ENCODE results near the gene PSAPL1.
A peak's percentile ranks its signal among the peaks of the same experiment; 100 is the strongest.

Gene PSAPL1

DNA sequence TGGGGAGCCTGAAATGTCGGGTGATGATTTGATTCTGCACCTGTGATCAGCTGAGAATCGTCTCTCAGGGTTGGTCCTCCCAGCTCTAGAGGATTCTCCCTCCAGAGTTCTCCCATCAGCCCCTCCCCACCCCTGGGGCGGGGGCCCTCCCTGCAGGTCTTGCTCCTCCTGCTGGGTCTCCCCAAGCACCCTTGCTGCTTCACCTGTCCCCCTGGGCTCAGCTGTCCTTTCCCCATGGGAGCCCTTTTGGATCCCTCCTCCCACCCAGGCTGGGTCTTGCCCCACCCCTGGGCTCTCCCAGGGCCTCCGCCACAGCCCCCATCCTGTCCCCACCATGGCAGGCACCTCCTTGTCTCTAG, 22.2 kb downstream of the PSAPL1 start:
- H3K9me3 ChIP-seq (ENCODE audit: control insufficient read depth in 2 of 2, low read length in 2 of 2), result no peaks in the 10 kb centered on the region
- H3K4me1 ChIP-seq (ENCODE audit: control insufficient read depth in 2 of 2, insufficient read depth in 2 of 2, low read length in 2 of 2), result no peaks in the 10 kb centered on the region
- no peaks in the 10 kb centered on the region for H3K36me3 ChIP-seq (ENCODE audit: control insufficient read depth in 2 of 2, insufficient read depth in 2 of 2, low read length in 2 of 2)
- H3K27ac ChIP-seq (ENCODE audit: low read depth in 2 of 2, low read length in 2 of 2), result no peak overlapping the region
- H3K27me3 ChIP-seq (ENCODE audit: control insufficient read depth in 2 of 2, insufficient read depth in 2 of 2, low read length in 2 of 2), result peaks cover 0 to 4% of the 10 kb centered on the region in 2 donors
- no peak overlapping the region for H3K9ac ChIP-seq (ENCODE audit: low read depth in 1 of 2, low read length in 2 of 2)
- no peak overlapping the region for H3K4me3 ChIP-seq (ENCODE audit: low read length in 2 of 2)

DNA sequence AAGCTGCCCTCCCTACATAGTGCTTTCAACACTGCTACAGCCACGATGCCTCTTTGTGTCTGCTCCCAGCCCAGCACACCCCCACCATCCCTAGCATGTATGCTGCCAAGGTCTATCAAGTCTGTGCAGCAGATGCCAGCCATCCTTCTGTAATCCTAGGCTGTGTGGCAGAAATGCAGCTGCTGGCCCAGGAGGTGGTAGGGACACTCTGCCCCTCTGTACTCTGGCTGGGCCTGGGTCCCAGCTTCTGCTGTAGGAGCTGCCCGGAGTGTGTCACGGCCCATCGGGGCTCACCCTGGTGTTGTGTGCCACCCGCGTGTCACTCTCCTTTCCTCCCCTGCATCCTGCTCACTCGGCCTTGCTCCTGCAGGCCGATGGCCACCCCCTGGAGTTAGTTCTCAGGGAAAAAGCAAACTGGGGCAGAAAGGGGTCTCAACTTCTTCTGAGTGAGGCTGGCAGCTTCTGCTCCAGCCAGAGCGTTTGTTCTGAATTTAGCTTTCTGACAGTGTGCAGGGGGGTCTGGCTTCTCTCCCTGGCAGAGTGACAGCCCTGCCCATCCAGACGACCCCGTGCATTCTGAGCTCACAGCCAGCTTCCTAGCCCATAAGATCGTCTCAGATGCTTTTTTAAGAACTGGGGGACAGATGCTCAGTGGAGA, 22.7 kb downstream of the PSAPL1 start:
- H3K27me3 ChIP-seq (ENCODE audit: control insufficient read depth in 2 of 2, insufficient read depth in 2 of 2, low read length in 2 of 2), result peaks cover 0 to 4% of the 10 kb centered on the region in 2 donors
- no peak overlapping the region for H3K27ac ChIP-seq (ENCODE audit: low read depth in 2 of 2, low read length in 2 of 2)
- no peaks in the 10 kb centered on the region for H3K36me3 ChIP-seq (ENCODE audit: control insufficient read depth in 2 of 2, insufficient read depth in 2 of 2, low read length in 2 of 2)
- no peaks in the 10 kb centered on the region for H3K4me1 ChIP-seq (ENCODE audit: control insufficient read depth in 2 of 2, insufficient read depth in 2 of 2, low read length in 2 of 2)
- no peak overlapping the region for H3K4me3 ChIP-seq (ENCODE audit: low read length in 2 of 2)
- no peak overlapping the region for H3K9ac ChIP-seq (ENCODE audit: low read depth in 1 of 2, low read length in 2 of 2)
- no peaks in the 10 kb centered on the region for H3K9me3 ChIP-seq (ENCODE audit: control insufficient read depth in 2 of 2, low read length in 2 of 2)

DNA sequence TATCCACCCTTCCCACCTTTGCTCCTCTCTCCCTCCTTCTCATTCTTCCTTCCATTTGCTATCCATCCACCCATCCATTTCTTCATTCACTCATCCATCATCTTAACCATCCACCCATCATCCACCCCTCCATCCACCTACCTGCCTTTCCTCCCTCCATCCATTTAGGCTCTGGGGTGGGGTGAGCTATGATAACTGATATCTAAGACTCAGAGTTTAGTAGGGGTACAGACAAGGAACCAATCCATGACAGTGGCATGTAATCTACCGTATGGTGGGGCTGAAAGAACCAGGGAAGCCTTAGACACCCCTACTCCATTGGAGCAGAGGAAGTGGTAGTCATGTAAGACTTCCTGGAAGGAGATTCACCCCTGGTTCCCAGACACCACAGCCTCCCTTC, 23.2 kb downstream of the PSAPL1 start:
- H3K9me3 ChIP-seq (ENCODE audit: control insufficient read depth in 2 of 2, low read length in 2 of 2), result no peaks in the 10 kb centered on the region
- H3K9ac ChIP-seq (ENCODE audit: low read depth in 1 of 2, low read length in 2 of 2), result no peak overlapping the region
- H3K27me3 ChIP-seq (ENCODE audit: control insufficient read depth in 2 of 2, insufficient read depth in 2 of 2, low read length in 2 of 2), result peaks cover 0 to 4% of the 10 kb centered on the region in 2 donors
- H3K4me3 ChIP-seq (ENCODE audit: low read length in 2 of 2), result no peak overlapping the region
- no peaks in the 10 kb centered on the region for H3K36me3 ChIP-seq (ENCODE audit: control insufficient read depth in 2 of 2, insufficient read depth in 2 of 2, low read length in 2 of 2)
- no peaks in the 10 kb centered on the region for H3K4me1 ChIP-seq (ENCODE audit: control insufficient read depth in 2 of 2, insufficient read depth in 2 of 2, low read length in 2 of 2)
- H3K27ac ChIP-seq (ENCODE audit: low read depth in 2 of 2, low read length in 2 of 2), result no peak overlapping the region

DNA sequence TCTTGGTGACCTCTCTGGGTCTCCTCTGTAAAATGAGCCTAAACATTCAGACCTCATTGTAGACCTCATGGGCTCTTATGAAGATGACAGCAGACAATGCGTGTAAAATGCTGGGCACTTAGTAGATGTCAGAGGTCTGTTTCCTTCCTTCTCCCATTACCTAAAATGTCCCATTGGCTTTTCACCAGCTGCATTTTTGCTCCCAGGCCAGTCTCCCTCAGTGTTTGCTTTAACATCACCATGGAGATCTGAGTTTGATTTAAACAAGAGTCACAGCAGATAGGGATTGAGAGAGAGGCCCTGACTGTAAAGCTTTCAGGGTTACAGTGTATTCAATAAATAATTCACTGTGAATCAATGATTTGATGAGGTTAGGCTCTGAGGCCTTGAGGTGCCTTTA, 24.3 kb downstream of the PSAPL1 start:
- Histone ChIP-seq H3K9ac (ENCODE audit: low read depth in 1 of 2, low read length in 2 of 2) (no peak overlapping the region), H3K27ac (ENCODE audit: low read depth in 2 of 2, low read length in 2 of 2) (peak overlapping the region in 1 of 2 donors; percentile 52), H3K4me1 (ENCODE audit: control insufficient read depth in 2 of 2, insufficient read depth in 2 of 2, low read length in 2 of 2) (no peaks in the 10 kb centered on the region), H3K36me3 (ENCODE audit: control insufficient read depth in 2 of 2, insufficient read depth in 2 of 2, low read length in 2 of 2) (no peaks in the 10 kb centered on the region), H3K4me3 (ENCODE audit: low read length in 2 of 2) (no peak overlapping the region), H3K9me3 (ENCODE audit: control insufficient read depth in 2 of 2, low read length in 2 of 2) (no peaks in the 10 kb centered on the region), H3K27me3 (ENCODE audit: control insufficient read depth in 2 of 2, insufficient read depth in 2 of 2, low read length in 2 of 2) (peaks cover 0 to 4% of the 10 kb centered on the region in 2 donors)

DNA sequence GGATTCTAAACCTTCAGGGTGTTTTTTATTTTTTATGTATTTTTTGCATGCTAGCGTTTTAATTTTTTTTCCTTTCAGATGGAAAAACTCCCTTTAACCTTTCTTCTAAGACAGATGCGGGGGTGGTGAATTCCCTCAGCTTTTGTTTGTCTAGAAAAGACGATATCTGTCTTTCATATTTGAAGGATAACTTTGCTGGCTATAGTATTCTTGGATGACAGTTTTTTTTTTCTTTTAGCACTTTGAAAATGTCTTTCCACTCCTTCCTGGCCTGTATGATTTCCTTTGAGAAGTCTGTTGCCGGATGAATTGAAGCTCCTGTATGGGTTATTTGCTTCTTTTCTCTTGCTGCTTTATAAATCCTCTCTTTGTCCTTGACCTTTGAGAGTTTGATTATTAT, 26.6 kb downstream of the PSAPL1 start:
- H3K9ac ChIP-seq (ENCODE audit: low read depth in 1 of 2, low read length in 2 of 2), result no peak overlapping the region
- H3K27me3 ChIP-seq (ENCODE audit: control insufficient read depth in 2 of 2, insufficient read depth in 2 of 2, low read length in 2 of 2), result no peaks in the 10 kb centered on the region

DNA sequence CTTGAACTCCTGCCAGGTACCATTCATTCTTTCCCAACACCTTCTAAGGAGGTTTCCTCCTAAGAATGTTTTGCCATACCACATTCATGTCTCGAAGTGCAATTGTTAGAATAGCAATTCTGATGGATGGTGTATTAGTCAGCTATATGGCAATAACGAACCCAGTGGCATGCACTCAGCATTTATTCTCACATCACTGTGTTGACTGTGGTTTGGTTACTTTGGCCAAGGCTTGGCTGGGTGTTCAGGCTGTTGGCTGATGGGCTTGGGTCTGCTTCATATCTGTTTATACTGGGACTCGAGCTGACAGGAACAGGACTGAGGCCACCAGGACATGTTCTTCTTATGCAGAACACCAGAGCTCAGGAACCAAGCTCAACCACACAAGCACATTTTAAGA, 31.7 kb downstream of the PSAPL1 start:
- no peak overlapping the region for H3K27ac ChIP-seq (ENCODE audit: low read depth in 2 of 2, low read length in 2 of 2)

More for the DNA sequence above, 26.6 kb downstream of the PSAPL1 start:
- H3K27ac ChIP-seq (ENCODE audit: low read depth in 2 of 2, low read length in 2 of 2), result no peak overlapping the region
- no peaks in the 10 kb centered on the region for H3K9me3 ChIP-seq (ENCODE audit: control insufficient read depth in 2 of 2, low read length in 2 of 2)
- H3K4me3 ChIP-seq (ENCODE audit: low read length in 2 of 2), result no peak overlapping the region
- H3K36me3 ChIP-seq (ENCODE audit: control insufficient read depth in 2 of 2, insufficient read depth in 2 of 2, low read length in 2 of 2), result no peaks in the 10 kb centered on the region
- H3K4me1 ChIP-seq (ENCODE audit: control insufficient read depth in 2 of 2, insufficient read depth in 2 of 2, low read length in 2 of 2), result no peaks in the 10 kb centered on the region

DNA sequence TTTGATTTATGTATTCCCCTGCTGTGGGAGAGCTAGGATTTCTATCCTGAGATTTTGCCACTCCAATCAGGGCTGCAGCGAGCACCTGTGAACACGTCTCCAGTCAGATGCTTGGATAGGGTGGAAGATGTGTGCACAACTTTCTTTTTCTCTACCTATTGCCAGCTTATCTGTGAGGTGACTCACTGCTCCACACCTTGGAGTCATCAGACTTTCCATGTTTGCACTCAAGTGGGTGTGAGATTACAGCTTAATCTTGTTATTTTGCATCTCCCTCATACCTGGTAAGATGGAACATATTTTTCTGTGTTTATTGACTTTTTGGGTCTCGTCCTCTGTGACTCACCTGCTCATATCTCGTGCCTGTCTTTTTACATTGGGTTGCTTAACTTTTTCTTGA, 32.2 kb downstream of the PSAPL1 start:
- no peak overlapping the region for H3K4me3 ChIP-seq (ENCODE audit: low read length in 2 of 2)
- H3K36me3 ChIP-seq (ENCODE audit: control insufficient read depth in 2 of 2, insufficient read depth in 2 of 2, low read length in 2 of 2), result no peaks in the 10 kb centered on the region
- no peaks in the 10 kb centered on the region for H3K9me3 ChIP-seq (ENCODE audit: control insufficient read depth in 2 of 2, low read length in 2 of 2)
- H3K4me1 ChIP-seq (ENCODE audit: control insufficient read depth in 2 of 2, insufficient read depth in 2 of 2, low read length in 2 of 2), result peaks cover 0 to 2% of the 10 kb centered on the region in 2 donors
- H3K27me3 ChIP-seq (ENCODE audit: control insufficient read depth in 2 of 2, insufficient read depth in 2 of 2, low read length in 2 of 2), result no peaks in the 10 kb centered on the region
- H3K9ac ChIP-seq (ENCODE audit: low read depth in 1 of 2, low read length in 2 of 2), result no peak overlapping the region
- H3K27ac ChIP-seq (ENCODE audit: low read depth in 2 of 2, low read length in 2 of 2), result no peak overlapping the region

More for the DNA sequence above, 31.7 kb downstream of the PSAPL1 start:
- Histone ChIP-seq H3K4me1 (ENCODE audit: control insufficient read depth in 2 of 2, insufficient read depth in 2 of 2, low read length in 2 of 2) (no peaks in the 10 kb centered on the region), H3K4me3 (ENCODE audit: low read length in 2 of 2) (no peak overlapping the region), H3K9me3 (ENCODE audit: control insufficient read depth in 2 of 2, low read length in 2 of 2) (no peaks in the 10 kb centered on the region), H3K36me3 (ENCODE audit: control insufficient read depth in 2 of 2, insufficient read depth in 2 of 2, low read length in 2 of 2) (no peaks in the 10 kb centered on the region), H3K9ac (ENCODE audit: low read depth in 1 of 2, low read length in 2 of 2) (no peak overlapping the region), H3K27me3 (ENCODE audit: control insufficient read depth in 2 of 2, insufficient read depth in 2 of 2, low read length in 2 of 2) (no peaks in the 10 kb centered on the region)

DNA sequence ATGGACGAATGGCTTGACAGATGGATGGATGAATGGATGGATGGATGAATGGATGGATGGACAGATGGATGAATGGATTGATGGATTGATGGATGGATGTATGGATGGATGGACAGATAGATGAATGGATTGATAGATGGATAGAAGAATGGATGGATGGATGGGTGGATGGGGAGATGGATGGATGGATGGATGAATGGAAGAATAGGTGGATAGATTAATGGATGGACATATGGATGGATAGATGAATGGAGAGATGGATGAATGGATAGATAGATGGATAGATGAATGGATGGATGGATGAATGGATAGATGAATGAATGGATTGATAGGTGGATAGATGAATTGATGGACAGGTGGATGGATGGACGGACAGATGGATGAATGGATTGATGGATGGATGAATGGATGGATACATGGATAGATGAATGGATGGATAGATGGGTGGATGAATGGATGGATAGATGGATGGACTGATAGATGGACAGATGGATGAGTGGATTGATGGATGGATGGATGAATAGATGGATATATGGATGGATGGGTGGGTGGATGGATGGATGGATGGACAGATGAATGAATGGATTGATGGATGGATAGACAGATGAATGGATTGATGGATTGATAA, 33.9 kb downstream of the PSAPL1 start:
- peaks cover 0 to 2% of the 10 kb centered on the region in 2 donors for H3K4me1 ChIP-seq (ENCODE audit: control insufficient read depth in 2 of 2, insufficient read depth in 2 of 2, low read length in 2 of 2)
- H3K27ac ChIP-seq (ENCODE audit: low read depth in 2 of 2, low read length in 2 of 2), result no peak overlapping the region
- no peak overlapping the region for H3K9ac ChIP-seq (ENCODE audit: low read depth in 1 of 2, low read length in 2 of 2)
- no peaks in the 10 kb centered on the region for H3K9me3 ChIP-seq (ENCODE audit: control insufficient read depth in 2 of 2, low read length in 2 of 2)
- H3K4me3 ChIP-seq (ENCODE audit: low read length in 2 of 2), result no peak overlapping the region
- no peaks in the 10 kb centered on the region for H3K27me3 ChIP-seq (ENCODE audit: control insufficient read depth in 2 of 2, insufficient read depth in 2 of 2, low read length in 2 of 2)
- H3K36me3 ChIP-seq (ENCODE audit: control insufficient read depth in 2 of 2, insufficient read depth in 2 of 2, low read length in 2 of 2), result no peaks in the 10 kb centered on the region

DNA sequence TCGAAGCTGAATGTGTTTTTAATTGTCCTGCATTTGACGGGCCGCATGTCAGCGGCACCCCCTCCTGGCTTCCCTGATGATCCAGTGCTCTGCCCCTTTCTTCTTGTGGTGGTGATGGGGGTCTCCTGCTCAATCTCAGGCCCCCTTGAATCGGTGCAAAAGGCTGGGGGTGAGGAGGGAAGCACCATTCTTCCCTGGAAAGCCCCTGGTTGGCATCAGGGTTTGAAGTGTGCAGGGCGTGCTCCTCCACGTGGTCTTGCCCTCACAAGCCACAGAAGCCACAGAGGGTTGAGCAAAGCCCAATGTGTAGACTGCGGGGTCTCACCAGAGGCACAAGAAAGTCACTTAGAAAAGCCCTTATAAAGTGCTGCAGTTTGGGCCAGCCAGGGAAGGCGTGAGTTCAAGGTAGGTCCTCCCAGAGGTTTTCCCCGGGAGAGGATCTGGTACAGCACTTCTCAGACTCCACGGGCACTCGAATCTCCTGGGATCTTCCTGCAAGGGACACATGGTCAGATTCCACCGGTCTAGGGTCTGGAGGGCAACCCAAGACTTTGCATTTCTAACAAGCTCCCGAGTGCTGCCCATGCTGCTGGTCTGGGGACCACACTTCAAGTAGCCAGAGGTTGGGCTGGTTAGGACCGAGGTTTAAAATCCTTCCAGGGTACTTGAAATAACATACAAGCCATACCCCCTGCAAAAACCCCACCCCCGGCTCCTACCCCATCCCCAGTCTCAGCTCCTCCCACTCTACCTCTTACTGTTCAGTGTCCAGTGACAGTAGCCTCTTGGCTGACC, 35.1 kb downstream of the PSAPL1 start:
- H3K9me3 ChIP-seq (ENCODE audit: control insufficient read depth in 2 of 2, low read length in 2 of 2), result no peaks in the 10 kb centered on the region
- no peak overlapping the region for H3K9ac ChIP-seq (ENCODE audit: low read depth in 1 of 2, low read length in 2 of 2)
- no peak overlapping the region for H3K4me3 ChIP-seq (ENCODE audit: low read length in 2 of 2)
- no peaks in the 10 kb centered on the region for H3K27me3 ChIP-seq (ENCODE audit: control insufficient read depth in 2 of 2, insufficient read depth in 2 of 2, low read length in 2 of 2)
- H3K27ac ChIP-seq (ENCODE audit: low read depth in 2 of 2, low read length in 2 of 2), result no peak overlapping the region
- no peaks in the 10 kb centered on the region for H3K36me3 ChIP-seq (ENCODE audit: control insufficient read depth in 2 of 2, insufficient read depth in 2 of 2, low read length in 2 of 2)
- peaks cover 0 to 2% of the 10 kb centered on the region in 2 donors for H3K4me1 ChIP-seq (ENCODE audit: control insufficient read depth in 2 of 2, insufficient read depth in 2 of 2, low read length in 2 of 2)

DNA sequence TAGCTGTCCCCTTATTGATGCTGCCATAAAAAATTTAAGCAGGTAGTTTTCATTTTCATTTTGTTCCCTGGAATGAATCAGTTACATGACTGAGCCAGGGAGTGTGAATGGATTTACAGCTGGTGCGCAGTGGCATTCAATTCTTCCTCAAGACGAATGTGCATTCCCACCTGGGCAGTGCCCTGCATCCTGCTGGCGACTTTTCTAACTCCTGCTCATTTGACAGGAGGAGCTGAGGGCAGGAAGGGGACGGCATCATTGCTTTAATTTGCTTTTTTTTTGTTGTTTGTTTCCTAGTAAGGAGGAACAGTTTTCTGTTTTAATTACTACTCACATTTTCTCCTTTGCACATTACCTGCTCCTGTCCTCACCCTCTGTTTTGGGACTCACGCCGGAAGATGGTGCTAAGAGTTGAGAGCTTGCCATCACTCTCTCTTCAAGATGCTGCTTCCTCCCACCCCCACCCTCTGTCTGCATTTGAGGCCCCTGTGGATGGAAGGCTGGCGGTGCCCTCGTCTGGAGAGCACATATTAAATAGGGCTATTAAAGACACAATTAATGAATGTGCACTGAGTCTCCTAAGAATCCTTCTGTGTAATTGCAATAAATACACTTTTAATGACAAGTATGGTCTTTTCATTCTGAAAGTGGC, 35.8 kb downstream of the PSAPL1 start:
- H3K9me3 ChIP-seq (ENCODE audit: control insufficient read depth in 2 of 2, low read length in 2 of 2), result no peaks in the 10 kb centered on the region
- H3K4me3 ChIP-seq (ENCODE audit: low read length in 2 of 2), result no peak overlapping the region
- H3K9ac ChIP-seq (ENCODE audit: low read depth in 1 of 2, low read length in 2 of 2), result no peak overlapping the region
- no peak overlapping the region for H3K27ac ChIP-seq (ENCODE audit: low read depth in 2 of 2, low read length in 2 of 2)
- peaks cover 0 to 2% of the 10 kb centered on the region in 2 donors for H3K4me1 ChIP-seq (ENCODE audit: control insufficient read depth in 2 of 2, insufficient read depth in 2 of 2, low read length in 2 of 2)
- no peaks in the 10 kb centered on the region for H3K27me3 ChIP-seq (ENCODE audit: control insufficient read depth in 2 of 2, insufficient read depth in 2 of 2, low read length in 2 of 2)
- H3K36me3 ChIP-seq (ENCODE audit: control insufficient read depth in 2 of 2, insufficient read depth in 2 of 2, low read length in 2 of 2), result no peaks in the 10 kb centered on the region

Measured in mucosa of rectum (tissue), 2 donors.